H1 (cell line): ENCODE results near the gene CCDC138. TPM values are rescaled to one million over a fixed set of nuclear protein-coding genes. Genes with fewer than 3 reads are reported as not detected.

ENCODE experiments used
- CTCF ChIA-PET: fragments of 300-600 bp; sonication (Branson Sonifier 250); formaldehyde crosslinking; loops from one replicate; lab custom pipeline; 2021; ENCODE audit not compliant: partially characterized antibody; lab: Charles Lee
- POLR2A ChIA-PET: fragments of 300-600 bp; sonication (Branson Sonifier 250); formaldehyde crosslinking; loops from one replicate; lab custom pipeline; 2021; ENCODE audit warnings: inconsistent platforms; ENCODE audit not compliant: partially characterized antibody; lab: Charles Lee
- DNase-seq, 2 experiments: peaks; one replicate each; pipeline versions ENCODE4 v3.0.0 to v3.0.0-alpha.2; 2010 to 2022; ENCODE audit warnings: low spot score in 2 of 2, low read depth in 1 of 2, mixed read lengths in 1 of 2
- FAIRE-seq: peaks from 2 replicates; lab custom pipeline; 2011; peaks lifted over from hg19 to GRCh38; lab: Jason Lieb, UNC
- H2AFZ ChIP-seq: 2 replicates; pipeline ENCODE4 v1.8.1; 2012; ENCODE audit warnings: low read length, inconsistent platforms
- H2AK5ac ChIP-seq: 2 replicates; pipeline ENCODE4 v1.6.1; 2013; ENCODE audit warnings: low read depth, low read length
- H2BK120ac ChIP-seq: replicated peaks from 2 replicates; pipeline ENCODE3; 2013; ENCODE audit warnings: low read depth, low read length, inconsistent platforms
- H2BK12ac ChIP-seq: 2 replicates; pipeline ENCODE4 v1.6.1; 2013; ENCODE audit warnings: low read depth, low read length
- H2BK15ac ChIP-seq: 2 replicates; pipeline ENCODE4 v1.6.1; 2013; ENCODE audit warnings: low read length
- H2BK20ac ChIP-seq: 2 replicates; pipeline ENCODE4 v1.6.1; 2013; ENCODE audit warnings: low read length
- H2BK5ac ChIP-seq: 2 replicates; pipeline ENCODE4 v1.6.1; 2013; ENCODE audit warnings: low read depth, low read length
- H3K14ac ChIP-seq: 2 replicates; pipeline ENCODE4 v1.6.1; 2013; ENCODE audit warnings: inconsistent platforms; ENCODE audit not compliant: insufficient read length
- H3K18ac ChIP-seq: 2 replicates; pipeline ENCODE4 v1.6.1; 2013; ENCODE audit warnings: low read length; ENCODE audit errors: extremely low read depth
- H3K23ac ChIP-seq: 2 replicates; pipeline ENCODE4 v1.6.1; 2013; ENCODE audit warnings: inconsistent platforms; ENCODE audit not compliant: insufficient read length
- H3K23me2 ChIP-seq: 2 replicates; pipeline ENCODE4 v1.6.1; 2013; ENCODE audit warnings: low read depth, low read length
- H3K27ac ChIP-seq: 2 replicates; pipeline ENCODE4 v1.6.1; 2011; ENCODE audit warnings: low read depth, low read length, inconsistent platforms
- H3K27me3 ChIP-seq, 4 experiments: replicated peaks in 1 of 4; 1 replicate in 1 of 4; 2 replicates in 3 of 4; pipeline versions ENCODE4 v1.6.1 to v1.8.1; 2011 to 2013; ENCODE audit warnings: low read length in 3 of 4, mild to moderate bottlenecking in 3 of 4, inconsistent platforms in 2 of 4, mixed read lengths in 2 of 4, moderate library complexity in 1 of 4; ENCODE audit not compliant: control insufficient read depth in 3 of 4, insufficient read depth in 3 of 4; ENCODE audit errors: extremely low read depth in 1 of 4
- H3K36me3 ChIP-seq, 4 experiments: 2 replicates each; pipeline versions ENCODE4 v1.6.1 to v1.8.1; 2011 to 2013; ENCODE audit warnings: mild to moderate bottlenecking in 4 of 4, low read length in 3 of 4, moderate library complexity in 2 of 4, control low read depth in 1 of 4, inconsistent platforms in 1 of 4; ENCODE audit not compliant: insufficient read depth in 4 of 4, control insufficient read depth in 2 of 4
- H3K4ac ChIP-seq: replicated peaks from 2 replicates; pipeline ENCODE3; 2013; ENCODE audit warnings: low read length, low read depth, mixed read lengths, inconsistent platforms; ENCODE audit not compliant: insufficient read length
- H3K4me1 ChIP-seq, 4 experiments: replicated peaks in 1 of 4; 1 replicate in 1 of 4; 2 replicates in 3 of 4; pipeline versions ENCODE4 v1.6.1 to v1.8.1; 2011 to 2013; ENCODE audit warnings: low read length in 3 of 4, inconsistent platforms in 2 of 4, mixed read lengths in 1 of 4; ENCODE audit not compliant: insufficient read depth in 4 of 4, control insufficient read depth in 3 of 4
- H3K4me2 ChIP-seq, 2 experiments: 2 replicates each; pipeline versions ENCODE4 v1.6.1 to v1.8.1; 2011 to 2013; ENCODE audit warnings: low read depth in 2 of 2, low read length in 2 of 2, control low read depth in 1 of 2, inconsistent platforms in 1 of 2, mild to moderate bottlenecking in 1 of 2; ENCODE audit not compliant: insufficient read depth in 1 of 2
- H3K4me3 ChIP-seq, 4 experiments: fragments of 200-600, 300-600 bp in 1 of 4; sonication (generic), shearing (Covaris generic), sonication (Bioruptor Twin) in 1 of 4; 2 replicates each; pipeline versions ENCODE4 v1.5.1 to v1.8.1; 2011 to 2016; ENCODE audit warnings: low read length in 4 of 4, low read depth in 3 of 4, control low read depth in 2 of 4, inconsistent platforms in 2 of 4, mild to moderate bottlenecking in 2 of 4, mixed read lengths in 1 of 4, moderate library complexity in 1 of 4; ENCODE audit not compliant: insufficient read depth in 2 of 4; ENCODE audit errors: extremely low read depth in 1 of 4
- H3K56ac ChIP-seq: replicated peaks from 2 replicates; pipeline ENCODE3; 2013; ENCODE audit warnings: low read depth, mild to moderate bottlenecking, mixed read lengths, low read length, inconsistent platforms; ENCODE audit not compliant: insufficient read length
- H3K79me1 ChIP-seq: 2 replicates; pipeline ENCODE4 v1.6.1; 2013; ENCODE audit warnings: low read depth, low read length, control low read depth
- H3K79me2 ChIP-seq, 2 experiments: 2 replicates each; pipeline versions ENCODE4 v1.6.1 to v1.8.1; 2012 to 2013; ENCODE audit warnings: low read length in 2 of 2, mild to moderate bottlenecking in 2 of 2, inconsistent platforms in 1 of 2; ENCODE audit not compliant: insufficient read depth in 2 of 2, control insufficient read depth in 1 of 2
- H3K9ac ChIP-seq, 4 experiments: replicated peaks in 1 of 4; 1 replicate in 1 of 4; 2 replicates in 3 of 4; pipeline versions ENCODE4 v1.6.1 to v1.8.1; 2011 to 2013; ENCODE audit warnings: low read depth in 3 of 4, low read length in 3 of 4, control low read depth in 2 of 4, mild to moderate bottlenecking in 2 of 4, moderate library complexity in 2 of 4, inconsistent platforms in 1 of 4; ENCODE audit errors: extremely low read depth in 1 of 4
- H3K9me3 ChIP-seq, 2 experiments: 2 replicates each; pipeline versions ENCODE4 v1.6.1 to v1.8.1; 2012 to 2013; ENCODE audit warnings: mild to moderate bottlenecking in 2 of 2, moderate library complexity in 2 of 2, control low read depth in 1 of 2, inconsistent platforms in 1 of 2, low read depth in 1 of 2, low read length in 1 of 2, mixed read lengths in 1 of 2; ENCODE audit not compliant: insufficient read depth in 2 of 2
- H4K20me1 ChIP-seq, 2 experiments: replicated peaks in 1 of 2; 2 replicates each; pipeline versions ENCODE3 to v1.8.1; 2011 to 2013; ENCODE audit warnings: inconsistent platforms in 2 of 2, low read length in 2 of 2, mild to moderate bottlenecking in 1 of 2; ENCODE audit not compliant: insufficient read depth in 2 of 2, control insufficient read depth in 1 of 2
- H4K5ac ChIP-seq: 2 replicates; pipeline ENCODE4 v1.6.1; 2013; ENCODE audit warnings: low read length, low read depth, mixed read lengths, inconsistent platforms; ENCODE audit not compliant: insufficient read length
- H4K8ac ChIP-seq: 2 replicates; pipeline ENCODE4 v1.8.0; 2013; ENCODE audit warnings: mild to moderate bottlenecking, moderate library complexity, low read length, inconsistent platforms; ENCODE audit not compliant: insufficient read depth; ENCODE audit errors: extremely low read depth
- H4K91ac ChIP-seq: replicated peaks from 2 replicates; pipeline ENCODE3; 2013; ENCODE audit warnings: low read length, mixed read lengths, inconsistent platforms; ENCODE audit not compliant: insufficient read length
- CHD2 ChIP-seq: IDR thresholded peaks from 2 replicates; pipeline ENCODE4 v1.6.1; 2012; ENCODE audit warnings: low read length, improper control_type of control experiment
- EGR1 ChIP-seq: IDR thresholded peaks from 2 replicates; pipeline ENCODE4 v1.6.1; 2011; ENCODE audit warnings: low read depth, low read length, borderline replicate concordance
- JUND ChIP-seq: IDR thresholded peaks from 2 replicates; pipeline ENCODE4 v1.6.1; 2011; ENCODE audit warnings: mild to moderate bottlenecking, improper control_type of control experiment, low read length
- RBBP5 ChIP-seq: IDR thresholded peaks from 2 replicates; pipeline ENCODE4 v1.7.1; 2012; ENCODE audit warnings: low read depth, mild to moderate bottlenecking, inconsistent platforms, low read length, moderate library complexity, borderline replicate concordance
- RFX5 ChIP-seq: IDR thresholded peaks from 2 replicates; pipeline ENCODE4 v1.6.1; 2011; ENCODE audit warnings: low read depth, low read length, improper control_type of control experiment, borderline replicate concordance
- SIRT6 ChIP-seq: IDR thresholded peaks from one replicate; pipeline ENCODE4 v1.7.1; 2012; ENCODE audit warnings: low read length, inconsistent platforms
- SUZ12 ChIP-seq: fragments of 200-600 bp; sonication (generic); IDR thresholded peaks from 2 replicates; pipeline ENCODE4 v1.6.1; 2012; ENCODE audit warnings: mild to moderate bottlenecking, inconsistent platforms, low read length, moderate library complexity, mixed read lengths
- whole genome bisulfite sequencing, 2 experiments: shearing (Covaris generic) in 1 of 2; methylation state at CpG; one replicate each; pipeline versions ENCODE4 v1.1.6 to v1.1.7; 2013 to 2015; ENCODE audit warnings: low lambda C conversion rate in 2 of 2, mixed read lengths in 2 of 2, inconsistent platforms in 1 of 2, low coverage in 1 of 2, missing lambda C conversion rate in 1 of 2; ENCODE audit not compliant: insufficient replicate concordance in 2 of 2, insufficient coverage in 1 of 2, insufficient read length in 1 of 2; ENCODE audit errors: extremely low coverage in 1 of 2, missing lambda C conversion rate in 1 of 2; 5-methylcytosine and 5-hydroxymethylcytosine counted together
- polyA plus RNA-seq, 7 experiments: library from polyadenylated mRNA; depleted of rRNA in 3 of 7; stranded (reverse) in 5 of 7; unstranded in 2 of 7; fragments of >200 nt in 5 of 7; fragments of 200-250 nt in 2 of 7; gene quantifications; 1 replicate in 5 of 7; 2 replicates in 1 of 7; 4 replicates in 1 of 7; pipeline versions ENCODE4 v1.2.1 to v1.2.3, GENCODE V29; 2011 to 2013; ENCODE audit warnings: missing spikeins in 2 of 7, mixed read lengths in 2 of 7
- total RNA-seq: library from RNA; stranded (reverse); fragmentation: NEBNext Ultra II Directional; extraction: Animal tissue kit (Norgen Biotek cat#: 25700); gene quantifications from 2 replicates; pipeline ENCODE4 v1.2.1, GENCODE V29; 2021

CCDC138 gene
- total and polyA plus RNA-seq, 2 of the 8 experiments (the other 6 are each of a cell fraction or from before 2014, with no cell fraction given), result 8.3 to 29.8 TPM

GRCh38 chr2:108870069-108870644 is 83.6 kb downstream of the CCDC138 start:
- Histone ChIP-seq H4K91ac (no peak overlapping the region), H3K4me2 (no peak overlapping the region), H2BK5ac (no peak overlapping the region), H2AK5ac (no peak overlapping the region), H4K5ac (no peak overlapping the region), H3K4me3 (no peak overlapping the region), H3K23ac (no peak overlapping the region), H3K23me2 (no peaks in the 10 kb centered on the region), H2BK15ac (no peak overlapping the region), H3K4ac (no peak overlapping the region), H3K27me3 (no peaks in the 10 kb centered on the region), H2BK120ac (no peak overlapping the region), H3K14ac (no peak overlapping the region), H2BK12ac (no peak overlapping the region), H3K79me1 (no peaks in the 10 kb centered on the region), H3K9me3 (no peaks in the 10 kb centered on the region), H3K4me1 (no peaks in the 10 kb centered on the region), H3K18ac (no peak overlapping the region), H3K9ac (no peak overlapping the region), H2AFZ (no peak overlapping the region), H2BK20ac (no peak overlapping the region), H3K27ac (no peak overlapping the region), H4K8ac (no peak overlapping the region), H3K36me3 (peaks cover 0 to 8% (median 3%) of the 10 kb centered on the region in 4 experiments; a peak in 5 of 8 replicates), H3K56ac (no peak overlapping the region), H4K20me1 (no peaks in the 10 kb centered on the region), H3K79me2 (no peaks in the 10 kb centered on the region)
- ChIA-PET CTCF (interaction anchor here (0.7 kb wide), 1 partner anchor 229 kb away, joined by 3 read pairs; no protein-coding TSS in a partner anchor), POLR2A (no interaction called here)
- FAIRE-seq, result no peak
- no peak for TF ChIP-seq RFX5
- no peak for TF ChIP-seq RBBP5
- no peak for TF ChIP-seq CHD2
- no peak for TF ChIP-seq SIRT6
- TF ChIP-seq JUND, result no peak
- no peak for TF ChIP-seq EGR1
- no peak for TF ChIP-seq SUZ12
- 94% methylated on average over 5 of the region's 5 CpGs; no CpG with 5 or more reads in 1 of the 2 experiments for WGBS, 2 experiments
- no peak for DNase-seq
